Measurements from ENCODE around the gene SPON1.
"Not testable (repeated sequence)": the region's sequence is repeated elsewhere in the genome, so short reads cannot be mapped to it uniquely, and the experiment has no call there.

SPON1 gene

DNA sequence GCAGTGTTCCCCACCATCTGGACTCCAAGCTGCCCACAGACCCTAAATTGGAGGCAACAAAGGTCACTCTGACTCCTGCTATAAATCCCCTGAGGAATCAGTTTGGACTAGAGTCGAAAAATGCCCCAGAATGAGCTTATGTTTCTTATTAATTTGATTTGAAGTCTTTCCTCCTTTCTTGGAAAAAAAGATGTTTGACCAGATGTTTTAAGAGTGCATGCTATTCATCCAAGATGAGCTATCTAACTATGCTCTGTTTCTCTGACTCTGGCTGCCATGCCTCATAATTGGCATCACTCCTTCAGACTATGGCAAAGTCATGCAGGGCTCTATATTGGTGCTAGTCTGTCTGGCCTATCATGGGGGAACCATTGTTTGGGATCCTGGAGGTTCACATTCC, 174.0 kb downstream of the SPON1 start:
- no peak for DNase-seq

DNA sequence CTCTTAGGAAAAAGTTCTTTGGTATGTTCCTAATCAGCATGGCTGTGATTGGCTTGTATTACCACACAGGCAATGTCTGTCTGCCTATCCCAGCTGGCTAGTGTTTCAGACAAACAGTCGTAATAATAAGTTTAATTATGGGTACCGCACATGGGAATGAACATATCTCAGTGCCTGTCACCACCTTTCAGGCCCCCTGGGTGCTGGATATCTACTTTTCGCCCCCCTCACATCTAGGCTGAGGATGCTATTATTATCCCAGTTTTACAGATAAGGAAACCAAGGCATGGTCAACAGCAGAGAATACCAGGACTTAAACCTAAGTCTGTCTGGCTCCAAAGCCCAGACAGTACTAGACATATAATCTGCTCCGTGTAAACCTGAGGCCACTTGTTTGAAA, 174.8 kb downstream of the SPON1 start:
- no peak for DNase-seq

DNA sequence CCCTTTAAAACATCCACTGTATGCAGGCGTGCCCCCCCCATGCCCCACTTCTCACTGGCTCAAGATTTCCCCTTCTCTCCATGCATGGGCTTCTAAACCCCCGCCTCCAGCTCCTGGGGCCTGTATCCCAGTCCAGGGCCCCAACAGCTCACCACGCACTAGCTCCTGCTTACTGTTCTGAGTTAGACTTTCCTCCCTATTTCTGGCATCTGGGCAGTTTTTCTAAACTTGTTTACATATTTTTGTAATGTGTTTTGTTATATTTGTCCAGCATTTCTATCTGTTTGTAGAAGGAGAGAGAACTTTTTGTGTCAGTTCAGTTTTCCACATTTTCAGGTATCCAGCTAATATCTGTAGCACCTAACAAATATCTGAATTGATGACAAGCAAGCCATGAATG, 178.5 kb downstream of the SPON1 start:
- no peak for DNase-seq

DNA sequence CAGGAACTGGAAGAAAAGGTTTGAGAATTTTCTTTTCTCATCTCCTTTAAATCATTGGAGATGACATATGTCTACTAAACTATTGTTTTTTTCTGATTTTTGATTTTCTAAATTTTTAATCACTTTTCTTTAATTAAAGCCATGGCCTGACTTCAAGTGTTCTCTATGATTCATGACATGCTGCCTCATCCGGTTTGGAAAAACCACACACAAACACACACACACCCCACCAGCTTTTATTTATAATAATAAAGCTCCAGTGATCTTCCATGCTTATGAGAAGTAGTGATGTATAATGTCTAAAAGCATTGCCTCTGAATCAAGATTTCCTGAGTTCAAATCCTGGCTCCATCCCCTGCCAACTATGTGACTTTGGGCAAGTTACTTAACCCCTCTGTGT, 179.2 kb downstream of the SPON1 start:
- DNase-seq: no peak

DNA sequence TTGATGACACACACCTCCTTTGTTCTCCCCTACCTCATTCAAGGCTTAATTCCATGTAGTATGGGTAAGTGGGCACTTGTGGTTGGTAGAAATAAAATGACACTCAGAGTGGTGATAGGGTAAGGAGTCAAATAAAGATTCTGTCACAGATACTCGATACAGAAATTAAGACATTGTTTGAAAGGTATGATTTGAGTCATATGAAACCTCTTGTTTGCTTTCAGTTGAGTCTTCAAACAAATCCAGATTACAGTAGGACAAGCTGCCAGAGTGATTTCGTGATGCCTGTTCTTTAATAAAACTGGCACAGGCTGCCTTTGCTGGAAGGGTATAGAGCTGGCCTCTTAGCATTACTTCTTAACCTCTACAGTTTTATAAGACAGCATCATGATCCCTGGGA, 182.4 kb downstream of the SPON1 start:
- DNase-seq: no peak

DNA sequence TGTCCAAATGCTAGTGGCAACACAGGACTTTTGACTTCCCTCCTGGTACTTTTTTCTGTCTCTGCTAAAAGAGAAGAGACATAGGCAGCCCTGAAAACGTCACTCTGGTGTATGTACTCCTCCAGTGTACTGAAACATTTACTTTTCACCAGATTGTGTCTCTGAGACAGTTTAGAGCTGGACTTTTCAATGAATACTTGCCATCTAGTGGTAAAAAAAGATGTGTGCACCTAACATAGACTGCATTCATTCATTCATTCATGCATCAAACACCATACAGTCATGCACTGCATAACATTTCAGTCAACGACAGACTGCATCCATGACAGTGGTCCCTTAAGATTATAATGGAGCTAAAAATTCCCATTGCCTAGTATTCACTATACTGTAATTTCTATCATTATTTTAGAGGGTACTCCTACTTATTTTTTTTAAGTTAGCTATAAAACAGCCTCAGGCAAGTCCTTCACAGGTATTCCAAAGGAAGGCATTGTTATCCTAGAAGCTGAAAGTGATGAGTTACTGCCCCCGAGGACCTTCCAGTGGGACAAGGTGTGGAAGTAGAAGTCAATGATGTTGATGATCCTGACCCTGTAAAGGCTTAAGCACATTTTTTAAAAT, 186.2 kb downstream of the SPON1 start:
- DNase-seq: peak; percentile 20

DNA sequence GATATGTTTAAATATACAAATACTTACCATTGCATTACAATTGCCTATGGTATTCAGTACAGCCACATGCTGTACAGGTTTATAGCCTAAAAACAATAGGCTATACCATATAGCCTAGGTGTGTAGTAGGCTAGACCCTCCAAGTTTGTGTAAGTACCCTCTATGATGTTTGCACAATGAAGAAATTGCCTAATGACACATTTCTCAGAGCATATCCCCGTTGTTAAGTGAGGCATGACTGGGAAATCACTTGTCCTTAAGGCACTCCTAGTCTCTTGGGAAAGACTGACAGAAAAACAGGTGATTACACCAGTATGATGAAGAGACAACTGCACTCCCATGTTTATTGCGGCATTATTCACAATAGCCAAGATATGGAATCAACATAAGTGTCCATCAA, 187.2 kb downstream of the SPON1 start:
- DNase-seq: no peak

DNA sequence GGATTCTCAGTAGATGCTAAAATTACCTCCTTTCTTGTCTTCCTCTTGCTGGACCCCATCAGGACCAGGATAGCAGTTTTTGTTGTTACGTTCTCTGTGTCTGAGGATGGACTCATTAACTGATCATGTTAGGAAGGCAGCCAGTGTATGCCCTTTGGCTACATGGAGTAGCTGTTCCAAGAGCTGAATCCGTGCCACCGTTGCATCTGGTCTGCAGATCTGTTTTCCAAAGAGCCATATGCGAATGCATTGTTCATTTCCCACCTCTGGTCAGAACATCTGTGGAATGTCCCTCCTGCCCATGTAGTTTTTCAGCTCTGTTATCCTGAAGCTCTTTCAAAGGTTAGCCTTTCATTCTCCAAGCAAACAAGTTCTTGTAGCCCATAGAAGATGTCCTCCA, 188.4 kb downstream of the SPON1 start:
- no peak for DNase-seq

DNA sequence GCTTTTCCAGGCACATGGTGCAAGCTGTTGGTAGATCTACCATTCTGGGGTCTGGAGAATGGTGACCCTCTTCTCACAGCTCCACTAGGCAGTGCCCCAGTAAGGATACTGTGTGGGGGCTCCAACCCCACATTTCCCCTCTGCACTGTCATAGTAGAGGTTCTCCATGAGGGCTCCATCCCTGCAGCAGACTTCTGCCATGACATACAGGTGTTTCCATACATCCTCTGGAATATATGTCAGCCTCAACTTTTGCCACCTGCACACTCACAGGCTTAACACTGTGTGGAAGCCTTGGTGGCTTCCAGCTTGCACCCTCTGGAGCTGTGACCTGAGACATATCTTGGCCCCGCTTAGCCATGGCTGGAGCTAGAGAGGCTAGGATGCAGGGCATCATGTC, 191.6 kb downstream of the SPON1 start:
- DNase-seq: not testable (repeated sequence)

DNA sequence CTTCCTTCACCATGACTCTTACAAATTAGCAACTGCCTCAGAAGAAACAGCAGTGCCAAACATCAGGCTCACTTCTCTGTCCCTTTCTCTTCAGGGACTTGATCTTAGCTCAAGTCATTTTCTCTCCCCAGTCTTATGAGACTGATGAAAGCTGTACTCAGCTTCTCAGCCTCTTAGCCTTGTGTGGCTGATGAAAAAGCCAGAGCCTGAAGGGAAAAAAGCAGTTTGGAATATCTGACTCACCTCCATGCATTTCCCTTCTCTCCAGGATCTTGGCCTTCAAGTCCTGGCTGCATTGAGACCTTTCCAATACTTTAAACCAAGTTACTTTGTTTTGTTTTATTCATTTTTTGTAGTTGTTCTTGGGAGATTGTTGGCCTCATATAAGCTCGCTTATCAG, 195.9 kb downstream of the SPON1 start:
- no peak for DNase-seq

DNA sequence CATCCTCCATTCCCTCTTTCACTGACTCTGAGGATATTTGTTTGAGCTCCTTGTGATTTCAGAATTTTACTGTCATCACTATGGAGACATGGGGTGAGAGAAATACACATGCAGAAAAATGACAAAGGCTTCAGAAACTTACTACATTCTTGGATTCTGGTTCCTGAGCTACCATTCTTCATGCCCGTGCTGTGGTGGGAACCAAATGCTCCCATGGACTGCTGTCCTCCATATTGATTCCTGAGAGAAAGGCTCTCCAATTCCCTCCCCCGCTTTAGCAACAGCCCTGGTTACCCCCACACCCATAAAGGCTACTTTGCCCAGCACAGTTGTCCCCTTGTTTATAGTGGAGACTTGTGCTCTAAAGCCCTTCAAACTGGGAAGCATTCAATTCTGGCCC, 201.1 kb downstream of the SPON1 start:
- no peak for DNase-seq

DNA sequence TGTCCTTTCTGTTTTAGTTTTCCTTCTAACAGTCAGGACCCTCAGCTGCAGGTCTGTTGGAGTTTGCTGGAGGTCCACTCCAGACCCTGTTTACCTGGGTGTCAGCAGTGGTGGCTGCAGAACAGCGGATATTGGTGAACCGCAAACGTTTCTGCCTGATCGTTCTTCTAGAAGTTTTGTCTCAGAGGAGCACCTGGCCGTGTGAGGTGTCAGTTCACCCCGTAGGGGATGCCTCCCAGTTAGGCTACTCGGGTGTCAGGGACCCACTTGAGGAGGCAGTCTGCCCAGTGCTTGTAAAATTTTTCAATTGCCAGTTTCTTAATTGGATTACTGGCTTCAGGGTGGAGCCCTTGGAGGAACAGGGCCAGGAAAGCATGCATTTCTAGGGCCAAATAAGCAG, 211.2 kb downstream of the SPON1 start:
- not testable (repeated sequence) for DNase-seq

DNA sequence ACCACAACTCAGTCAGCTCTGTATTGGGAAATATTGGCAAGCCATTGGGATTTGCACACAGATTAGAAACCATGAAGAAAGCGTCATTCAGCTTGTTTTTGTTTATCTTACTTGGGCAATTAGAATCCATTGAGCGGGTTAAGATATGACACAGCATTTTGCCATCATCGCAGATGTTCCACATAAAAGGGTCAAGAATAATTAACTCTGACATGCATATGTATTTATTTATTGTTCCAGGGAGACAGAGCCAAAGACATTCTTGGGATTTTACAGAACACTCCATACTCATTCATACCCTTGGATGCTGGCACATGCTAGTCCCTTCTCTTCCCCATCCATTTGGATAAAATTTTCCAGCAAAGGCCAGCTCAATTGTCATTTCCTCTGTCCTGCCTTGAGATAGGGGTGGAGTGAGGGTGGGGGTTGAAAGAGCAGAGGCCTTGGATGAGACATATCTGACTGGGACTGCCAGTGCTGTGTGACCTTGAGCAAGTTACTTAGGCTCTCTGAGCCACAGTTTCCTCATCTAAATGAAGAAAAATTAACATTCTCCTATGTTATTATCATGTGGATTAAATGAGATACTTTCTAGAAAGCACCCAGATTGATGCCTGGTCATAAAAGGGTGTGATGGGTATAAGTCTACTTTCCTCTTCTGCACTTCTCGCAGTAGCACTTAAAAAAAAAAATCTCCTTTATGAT, 216.7 kb downstream of the SPON1 start:
- peak; percentile 34 for DNase-seq

DNA sequence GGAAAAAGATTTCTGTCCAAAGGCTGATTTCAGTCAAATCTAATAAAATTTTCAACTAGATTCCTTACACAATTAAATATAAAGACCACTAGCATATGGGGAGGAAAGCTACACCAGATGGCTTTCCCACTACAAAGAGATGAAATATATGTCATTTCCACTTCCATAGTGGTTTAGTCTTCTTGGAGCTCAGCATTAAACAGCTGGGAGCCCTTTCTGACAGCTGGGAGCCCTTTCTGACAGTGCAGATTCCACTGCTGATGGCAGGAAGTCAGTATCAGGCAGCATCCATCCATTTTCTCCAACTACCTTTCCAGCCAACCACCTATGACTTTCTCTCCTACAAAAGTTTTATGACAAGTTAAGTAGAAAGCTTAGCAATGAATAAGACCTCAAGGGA, 218.6 kb downstream of the SPON1 start:
- no peak for DNase-seq

DNA sequence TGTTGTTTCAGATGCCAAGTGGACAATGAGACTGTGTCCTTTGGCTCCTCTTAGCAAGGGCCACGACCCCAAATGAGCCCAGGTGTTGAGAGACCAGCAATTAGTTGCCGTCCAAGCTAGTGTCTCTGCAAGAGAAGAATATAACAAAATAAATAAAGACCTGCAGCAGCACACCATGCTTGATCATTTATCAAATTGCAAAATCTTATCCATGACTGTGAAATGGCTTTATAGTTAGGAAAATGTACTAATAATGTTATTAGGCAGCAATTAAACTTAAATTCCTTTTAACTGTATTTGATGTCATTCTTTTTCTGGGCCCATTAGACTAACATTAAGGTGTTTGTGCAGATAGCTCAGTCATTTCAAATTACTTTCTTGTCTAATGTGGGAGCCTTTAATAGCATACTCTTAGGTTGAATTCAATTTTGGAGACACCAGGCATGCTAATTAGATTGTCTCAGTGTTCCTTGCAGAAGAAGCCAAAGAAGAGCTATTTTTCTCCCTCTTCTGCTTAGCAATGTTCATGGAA, 220.4 kb downstream of the SPON1 start:
- DNase-seq: no peak

DNA sequence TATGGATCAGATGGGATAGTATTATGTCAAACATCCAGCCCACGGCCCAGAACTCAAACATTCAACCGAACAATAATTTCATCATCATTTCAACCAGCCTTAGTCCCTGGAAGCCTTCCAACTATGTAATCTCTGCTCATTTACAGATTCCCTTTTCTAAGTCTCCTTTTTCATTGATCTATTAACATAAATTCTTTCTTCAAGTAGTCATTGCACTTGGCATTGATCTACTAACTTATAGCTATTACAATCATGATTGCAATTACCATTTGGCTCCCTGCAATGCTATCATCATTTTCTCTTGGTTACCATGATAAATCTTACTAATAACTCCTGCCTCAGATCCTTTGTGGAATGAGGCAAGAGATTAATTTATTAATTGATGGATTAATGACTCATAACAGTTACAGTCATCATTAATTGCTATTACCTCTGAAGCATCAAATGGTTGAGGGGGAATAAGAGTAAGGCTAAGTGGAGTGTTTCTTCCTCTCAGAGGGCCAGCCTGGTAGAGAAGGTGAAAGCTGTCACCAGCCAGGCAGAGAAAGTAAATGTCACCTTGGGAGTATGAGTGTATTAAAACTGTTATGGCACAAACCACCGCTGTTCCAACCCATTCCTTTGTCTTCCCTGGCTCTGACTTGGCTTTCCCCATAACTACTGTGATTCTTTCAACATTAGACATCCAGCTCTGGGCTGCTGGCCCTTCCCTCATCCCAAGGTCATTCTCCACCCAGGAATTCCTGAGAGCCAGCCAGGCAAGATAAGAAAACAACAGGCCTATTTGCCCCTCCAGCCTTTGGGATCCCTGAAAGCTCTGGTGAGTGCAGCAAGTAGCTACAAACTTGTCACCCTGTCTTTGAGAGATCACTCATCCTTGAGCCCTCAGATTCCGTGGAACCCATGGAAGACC, 221.8 kb downstream of the SPON1 start:
- no peak for DNase-seq

DNA sequence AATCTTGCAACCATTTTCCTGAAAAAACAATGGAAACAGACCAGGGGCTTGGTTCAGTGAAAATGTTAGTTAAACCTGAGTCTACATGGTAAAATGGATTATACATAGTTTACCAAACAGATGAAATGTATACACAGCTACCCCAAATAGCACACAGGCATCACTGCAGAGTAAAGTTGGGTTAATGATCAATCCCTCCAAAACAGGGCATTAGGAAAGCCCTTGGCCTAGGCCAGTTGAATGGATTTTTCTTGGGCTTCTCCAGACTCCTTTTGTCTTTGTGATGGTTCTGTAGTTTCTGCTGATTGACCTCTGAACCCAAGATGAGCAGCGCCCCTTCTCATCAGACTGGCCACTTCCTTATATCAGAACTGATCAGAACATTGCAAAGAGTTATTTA, 222.9 kb downstream of the SPON1 start:
- DNase-seq: no peak

DNA sequence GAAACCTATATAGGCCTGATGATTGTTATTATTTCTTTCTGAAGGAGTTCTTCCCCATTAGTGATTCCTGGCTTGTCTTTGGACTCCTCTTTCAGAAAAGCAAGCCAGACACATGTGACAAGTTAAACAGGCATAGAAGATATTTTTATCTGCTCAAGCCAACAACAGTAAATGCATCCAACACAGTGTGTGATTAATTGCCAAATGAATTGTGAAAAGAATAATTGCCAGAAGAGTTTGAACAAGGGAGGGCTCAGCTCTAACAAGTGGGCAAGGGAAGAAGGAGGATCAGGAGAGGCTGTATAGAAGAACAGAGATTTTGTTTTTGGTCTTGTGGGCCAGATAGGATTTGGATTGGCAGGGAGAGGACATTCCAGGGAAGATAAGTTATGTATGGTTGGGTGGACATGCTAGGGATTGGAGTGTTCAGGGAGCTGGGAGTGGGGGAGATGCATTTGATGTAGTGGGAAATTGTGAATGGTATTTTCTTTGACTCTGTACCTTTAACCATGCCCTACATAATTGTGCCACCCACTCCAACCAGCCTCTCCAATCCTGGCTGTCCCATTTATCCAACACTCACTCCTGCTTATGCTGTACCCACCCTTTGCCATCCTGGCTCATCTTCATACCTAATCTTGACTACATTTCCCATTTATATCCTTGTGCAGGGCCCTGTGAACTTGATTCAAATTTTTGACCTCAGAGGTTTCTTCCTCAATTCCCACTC, 223.7 kb downstream of the SPON1 start:
- no peak for DNase-seq

DNA sequence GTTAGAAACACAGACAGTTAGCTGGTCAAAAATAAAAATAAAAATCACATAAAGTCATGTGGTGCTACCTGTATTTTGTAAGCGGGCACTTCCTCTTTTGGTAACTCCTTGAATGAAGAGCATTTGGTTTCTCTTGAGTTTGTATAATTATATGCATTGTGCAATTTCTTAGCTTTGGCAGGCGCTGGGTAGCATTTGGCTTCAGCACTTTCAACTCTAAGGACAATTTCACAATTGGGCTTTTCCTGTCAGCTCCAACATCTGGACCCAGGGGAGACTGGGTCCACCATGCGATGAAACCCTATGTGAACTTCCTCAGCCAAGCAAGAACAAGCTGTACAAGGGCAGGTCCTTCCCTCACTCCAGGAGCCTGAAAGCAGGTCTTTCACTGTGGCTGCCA, 227.4 kb downstream of the SPON1 start:
- DNase-seq: no peak

DNA sequence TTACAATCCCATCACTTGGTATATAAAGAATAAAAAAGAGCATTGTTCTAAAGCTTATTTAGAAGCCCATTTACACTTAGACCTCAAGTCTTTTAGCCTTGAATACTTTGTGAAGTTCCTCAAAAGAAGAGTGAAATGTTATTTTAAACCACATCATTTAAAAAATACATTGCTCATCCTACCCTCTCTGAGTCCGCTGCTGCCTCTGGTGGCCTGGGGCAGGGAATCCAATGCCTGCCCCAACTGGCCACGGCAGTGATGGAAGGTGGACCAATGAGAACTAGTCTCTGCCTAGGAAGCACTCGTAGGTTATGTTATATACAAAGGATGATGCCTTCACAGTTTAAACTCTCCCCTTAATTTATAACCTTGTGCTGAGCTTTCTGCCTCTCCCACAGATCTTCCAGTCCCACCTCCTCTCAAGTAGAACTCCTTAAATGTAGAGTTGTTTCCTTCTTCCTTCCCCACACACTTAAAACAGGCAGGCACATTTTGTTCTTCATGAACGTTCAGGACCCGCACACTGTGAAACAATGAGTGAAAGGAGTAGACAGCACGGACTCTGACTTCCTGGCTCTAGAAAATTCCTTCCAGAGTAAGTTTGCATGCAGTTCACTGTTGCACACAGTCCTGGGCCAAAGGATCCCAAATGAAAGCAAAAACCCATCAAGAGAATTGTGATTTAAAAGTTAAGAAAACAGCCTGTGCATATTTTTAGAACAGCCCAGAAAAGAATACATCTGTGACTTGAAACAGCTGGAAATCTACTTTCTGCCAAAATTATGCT, 228.7 kb downstream of the SPON1 start:
- no peak for DNase-seq

DNA sequence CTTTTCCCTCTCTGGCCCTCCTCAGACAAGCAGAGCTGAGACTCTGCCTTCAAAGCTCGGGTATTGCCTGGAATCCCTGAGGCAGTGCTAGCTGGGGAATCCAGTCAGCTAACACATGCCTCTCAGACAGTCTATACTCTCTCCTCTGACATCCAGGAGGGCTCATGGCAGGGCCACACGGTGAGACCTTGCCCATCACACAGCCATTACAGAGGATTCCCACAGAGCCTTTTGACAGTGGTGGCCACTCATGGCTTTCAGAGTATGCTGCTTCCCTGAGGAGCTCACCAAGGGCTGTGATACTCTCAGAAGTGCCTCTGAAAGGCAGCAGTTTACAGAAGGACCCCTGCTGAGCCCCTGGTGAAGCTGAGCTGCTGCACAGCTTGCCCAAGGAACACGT, 231.1 kb downstream of the SPON1 start:
- DNase-seq: no peak

All from fibroblast of skin of right quadriceps (primary cell).